SU-DHL-6 (cell line): Measurements from ENCODE around the gene GPR152.

Experiments
- H2AFZ ChIP-seq: fragments of 200-600 bp; sonication (generic); 2 replicates; pipeline ENCODE4 v1.6.1; 2014; ENCODE audit warnings: low read depth, mild to moderate bottlenecking, moderate library complexity, mixed read lengths, antibody characterized with exemption, low read length; ENCODE audit not compliant: severe bottlenecking
- H3F3A ChIP-seq: fragments of 200-600 bp; shearing (Covaris generic); 2 replicates; pipeline ENCODE4 v1.6.0; 2016; ENCODE audit warnings: antibody characterized with exemption, mild to moderate bottlenecking; ENCODE audit not compliant: insufficient read depth
- H3K27ac ChIP-seq: fragments of 200-600 bp; sonication (generic); 2 replicates; pipeline ENCODE4 v1.5.1; 2016; ENCODE audit warnings: low read depth, mild to moderate bottlenecking, low read length, moderate library complexity, mixed read lengths
- H3K27me3 ChIP-seq: fragments of 200-600 bp; sonication (generic), shearing (Covaris generic); 2 replicates; pipeline ENCODE4 v1.6.0; 2014; ENCODE audit warnings: mild to moderate bottlenecking, low read length
- H3K36me3 ChIP-seq: fragments of 200-600 bp; sonication (generic); 2 replicates; pipeline ENCODE4 v1.6.1; 2014; ENCODE audit warnings: mild to moderate bottlenecking, low read length, mixed read lengths
- H3K4me2 ChIP-seq: fragments of 300-600, 200-600 bp; shearing (Covaris generic), sonication (generic); 2 replicates; pipeline ENCODE4 v1.6.0; 2014; ENCODE audit warnings: low read length, low read depth, mild to moderate bottlenecking; ENCODE audit not compliant: poor library complexity, severe bottlenecking
- H3K4me3 ChIP-seq: fragments of 200-600 bp; sonication (generic); 2 replicates; pipeline ENCODE4 v1.5.1; 2014; ENCODE audit warnings: antibody characterized with exemption, low read length, mild to moderate bottlenecking, mixed read lengths; ENCODE audit not compliant: insufficient read depth, poor library complexity, severe bottlenecking
- H3K79me2 ChIP-seq: fragments of 200-600 bp; sonication (generic); 2 replicates; pipeline ENCODE4 v1.6.1; 2014; ENCODE audit warnings: mild to moderate bottlenecking, low read length, moderate library complexity; ENCODE audit not compliant: insufficient read depth
- H3K9ac ChIP-seq: fragments of 200-600 bp; sonication (generic); 2 replicates; pipeline ENCODE4 v1.7.0; 2014; ENCODE audit warnings: mild to moderate bottlenecking, low read length
- H3K9me2 ChIP-seq: fragments of 200-600 bp; sonication (generic); replicated peaks from 2 replicates; pipeline ENCODE4 v1.6.1; 2014; ENCODE audit warnings: low read length; ENCODE audit not compliant: insufficient read depth
- H3K9me3 ChIP-seq: fragments of 200-600 bp; sonication (generic); 2 replicates; pipeline ENCODE4 v1.6.1; 2014; ENCODE audit warnings: low read length, mixed read lengths; ENCODE audit not compliant: insufficient read depth
- H4K20me1 ChIP-seq: fragments of 200-600 bp; sonication (generic); 2 replicates; pipeline ENCODE4 v1.6.1; 2014; ENCODE audit warnings: low read depth, mild to moderate bottlenecking, antibody characterized with exemption, low read length, moderate library complexity, mixed read lengths
- EZH2phosphoT487 ChIP-seq: fragments of 200-600 bp; sonication (generic), shearing (Covaris generic); conservative IDR thresholded peaks from 2 replicates; pipeline ENCODE4 v1.6.1; 2018; ENCODE audit warnings: mild to moderate bottlenecking, antibody characterized with exemption, low read length, moderate library complexity, mixed read lengths
- TF ChIP-seq, protein P1 (sequence below): fragments of 200-600 bp; sonication (generic); IDR thresholded peaks from one replicate; pipeline ENCODE4 v1.5.1; 2017; ENCODE audit warnings: antibody characterized with exemption, mild to moderate bottlenecking, low read length, moderate library complexity; ENCODE audit not compliant: insufficient read depth, poor library complexity, severe bottlenecking

Gene GPR152

DNA sequence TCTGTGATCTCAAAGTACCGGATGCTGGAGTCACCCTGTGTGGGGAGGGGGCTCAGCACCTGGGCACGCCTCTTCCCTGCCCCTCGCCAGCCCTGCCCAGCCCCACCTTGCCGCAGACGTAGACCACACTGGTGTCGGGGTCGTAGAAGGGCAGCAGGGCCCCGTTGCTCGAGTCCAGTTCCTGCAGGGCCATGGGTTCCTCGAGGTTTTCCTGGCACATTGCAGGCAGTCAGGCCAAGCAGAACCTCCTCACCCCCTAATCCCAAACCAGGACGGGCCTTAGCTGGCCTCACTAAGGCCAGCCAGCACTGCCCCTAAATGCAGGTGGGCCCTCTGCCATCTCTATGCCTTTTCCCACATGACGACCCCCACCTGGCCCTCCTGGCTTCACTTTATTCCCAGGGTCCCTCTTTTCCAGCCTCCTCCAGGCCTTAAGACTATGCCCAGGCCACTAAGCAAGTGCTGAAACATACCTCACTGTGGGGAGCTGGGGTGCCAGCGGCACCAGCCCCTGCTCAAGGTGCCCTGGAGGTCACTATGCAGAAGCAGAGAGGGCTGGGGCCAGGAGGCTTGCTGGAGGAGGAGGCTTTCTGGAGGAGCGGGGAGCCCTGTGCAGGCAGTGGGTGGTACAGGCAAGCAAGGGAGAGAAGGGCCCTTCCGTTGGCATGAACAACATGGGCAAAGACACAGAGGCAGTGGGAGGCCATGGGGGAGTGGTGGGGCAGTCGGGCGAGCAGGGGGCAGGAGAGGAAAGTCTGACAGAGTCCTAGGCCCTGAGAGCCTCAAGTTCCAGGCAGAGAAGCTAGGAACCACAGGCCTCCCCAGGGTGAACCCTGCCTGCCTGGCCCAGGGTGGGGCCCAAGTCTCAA, 12.1 kb downstream of the GPR152 start:
- H2AFZ ChIP-seq = no peak overlapping the region
- peak overlapping the region; percentile 99 for H3K4me2 ChIP-seq
- H4K20me1 ChIP-seq = no peaks in the 10 kb centered on the region
- H3K9ac ChIP-seq = peak overlapping the region; percentile 100
- peaks cover 87% of the 10 kb centered on the region for H3F3A ChIP-seq
- no peaks in the 10 kb centered on the region for H3K36me3 ChIP-seq
- peaks cover 24% of the 10 kb centered on the region; the same call in 1 of the 2 replicates for H3K79me2 ChIP-seq
- no peaks in the 10 kb centered on the region for H3K27me3 ChIP-seq
- TF ChIP-seq EZH2phosphoT487 = no peak
- TF ChIP-seq, protein P1, sequence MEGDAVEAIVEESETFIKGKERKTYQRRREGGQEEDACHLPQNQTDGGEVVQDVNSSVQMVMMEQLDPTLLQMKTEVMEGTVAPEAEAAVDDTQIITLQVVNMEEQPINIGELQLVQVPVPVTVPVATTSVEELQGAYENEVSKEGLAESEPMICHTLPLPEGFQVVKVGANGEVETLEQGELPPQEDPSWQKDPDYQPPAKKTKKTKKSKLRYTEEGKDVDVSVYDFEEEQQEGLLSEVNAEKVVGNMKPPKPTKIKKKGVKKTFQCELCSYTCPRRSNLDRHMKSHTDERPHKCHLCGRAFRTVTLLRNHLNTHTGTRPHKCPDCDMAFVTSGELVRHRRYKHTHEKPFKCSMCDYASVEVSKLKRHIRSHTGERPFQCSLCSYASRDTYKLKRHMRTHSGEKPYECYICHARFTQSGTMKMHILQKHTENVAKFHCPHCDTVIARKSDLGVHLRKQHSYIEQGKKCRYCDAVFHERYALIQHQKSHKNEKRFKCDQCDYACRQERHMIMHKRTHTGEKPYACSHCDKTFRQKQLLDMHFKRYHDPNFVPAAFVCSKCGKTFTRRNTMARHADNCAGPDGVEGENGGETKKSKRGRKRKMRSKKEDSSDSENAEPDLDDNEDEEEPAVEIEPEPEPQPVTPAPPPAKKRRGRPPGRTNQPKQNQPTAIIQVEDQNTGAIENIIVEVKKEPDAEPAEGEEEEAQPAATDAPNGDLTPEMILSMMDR = no peak
- H3K27ac ChIP-seq = peak overlapping the region; percentile 100
- peak overlapping the region; percentile 96 for H3K4me3 ChIP-seq
- H3K9me3 ChIP-seq = no peaks in the 10 kb centered on the region
- H3K9me2 ChIP-seq = no peaks in the 10 kb centered on the region

DNA sequence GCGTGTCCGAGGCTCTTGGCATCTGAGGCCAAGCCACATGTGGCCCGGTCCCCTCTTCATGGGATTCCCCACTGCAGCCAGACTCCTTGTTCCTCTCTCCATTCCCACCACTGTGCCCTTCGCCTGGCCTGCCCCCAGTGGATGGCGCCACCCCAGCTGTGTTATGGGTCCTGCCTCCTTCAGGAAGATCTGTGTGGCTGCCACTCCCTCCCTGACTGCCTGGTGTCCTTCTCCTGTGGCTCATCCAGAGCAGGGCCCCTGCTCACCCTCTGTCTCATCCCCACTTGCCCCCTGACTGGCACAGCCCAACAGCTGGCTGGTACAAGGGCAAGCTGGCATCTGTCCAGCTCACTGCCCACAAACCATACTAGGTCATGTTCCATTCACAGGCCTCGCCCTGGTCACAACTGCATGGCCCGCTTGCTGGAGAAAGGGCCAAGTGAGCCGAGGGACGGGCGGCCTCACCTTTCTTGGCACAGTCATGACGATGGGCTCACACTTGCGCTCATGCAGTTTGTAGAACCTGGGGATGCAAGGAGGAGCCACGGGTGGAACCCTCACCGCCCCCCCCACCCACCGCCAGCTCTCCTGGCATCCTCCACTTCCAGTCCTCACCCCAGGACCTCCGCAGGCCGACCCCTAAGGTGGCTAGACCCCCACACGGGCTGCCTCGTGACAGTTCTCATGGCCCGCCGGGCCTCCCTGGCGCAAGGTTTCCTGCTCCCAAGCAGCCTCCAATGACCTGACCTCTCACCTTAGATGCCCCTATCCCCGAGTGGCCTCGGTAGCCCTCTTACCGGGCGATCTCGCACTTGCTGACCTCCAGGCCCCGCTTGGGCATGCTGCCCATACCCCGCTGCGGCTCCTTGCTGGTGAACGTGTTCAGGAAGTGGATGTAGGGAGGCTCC, 13.0 kb downstream of the GPR152 start:
- Histone ChIP-seq H3K27ac (peak overlapping the region; percentile 100), H3K36me3 (no peaks in the 10 kb centered on the region), H3K9ac (peak overlapping the region; percentile 100), H3K4me3 (peak overlapping the region; percentile 96), H2AFZ (no peak overlapping the region), H4K20me1 (no peaks in the 10 kb centered on the region), H3K27me3 (no peaks in the 10 kb centered on the region), H3K4me2 (peak overlapping the region; percentile 99), H3K79me2 (peaks cover 24% of the 10 kb centered on the region; the same call in 1 of the 2 replicates), H3K9me2 (no peaks in the 10 kb centered on the region), H3K9me3 (no peaks in the 10 kb centered on the region), H3F3A (peaks cover 87% of the 10 kb centered on the region)
- TF ChIP-seq, protein P1 = peak; percentile 22
- TF ChIP-seq EZH2phosphoT487 = no peak

DNA sequence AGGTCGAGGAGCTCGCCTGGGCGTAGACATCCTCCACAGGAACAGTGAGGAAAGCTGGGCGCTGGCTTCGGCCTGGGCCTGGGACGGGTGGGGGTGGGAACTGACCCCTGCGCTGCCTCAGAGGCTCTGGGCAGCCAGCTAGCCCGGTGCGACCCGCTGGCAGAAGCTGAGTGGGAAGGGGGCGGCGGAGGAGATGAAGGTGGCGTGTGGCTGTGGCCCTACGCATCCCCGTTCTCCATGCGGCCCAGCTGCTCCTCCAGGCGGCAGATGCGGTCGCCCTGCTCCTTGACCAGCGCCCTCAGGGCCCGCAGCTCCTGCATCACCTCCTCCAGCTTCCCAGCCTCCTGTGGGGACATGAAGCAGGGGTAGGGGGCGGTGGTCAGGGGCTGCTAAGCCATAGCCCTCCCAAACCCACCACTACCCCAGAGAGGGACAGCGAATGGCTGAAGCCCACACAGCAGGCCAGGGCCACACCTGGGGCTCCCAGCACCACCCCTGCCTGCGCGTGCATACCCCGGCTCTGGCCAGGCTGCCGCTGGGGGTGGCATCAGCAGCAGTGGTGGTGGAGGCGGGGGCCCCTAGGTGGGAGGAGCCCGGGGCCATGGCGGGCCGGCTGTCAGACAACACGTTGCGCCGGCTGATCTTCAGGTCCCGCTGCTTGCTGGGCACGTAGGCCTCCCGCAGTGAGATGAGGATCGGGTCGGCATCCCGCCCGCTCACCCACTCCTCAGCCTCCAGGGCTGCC, 14.2 kb downstream of the GPR152 start:
- Histone ChIP-seq H3K27me3 (no peaks in the 10 kb centered on the region), H3K9me2 (no peaks in the 10 kb centered on the region), H2AFZ (no peak overlapping the region), H3K9ac (peak overlapping the region; percentile 100), H4K20me1 (no peaks in the 10 kb centered on the region), H3K4me2 (peak overlapping the region; percentile 99), H3K27ac (peak overlapping the region; percentile 100), H3K9me3 (no peaks in the 10 kb centered on the region), H3F3A (peaks cover 90% of the 10 kb centered on the region), H3K36me3 (no peaks in the 10 kb centered on the region), H3K79me2 (peaks cover 24% of the 10 kb centered on the region; the same call in 1 of the 2 replicates), H3K4me3 (peak overlapping the region; percentile 96)
- TF ChIP-seq EZH2phosphoT487 = no peak
- TF ChIP-seq, protein P1 = no peak
